NCI-H446 (cell line): ENCODE data around the gene RASAL3.
"Not testable (repeated sequence)": the region's sequence is repeated elsewhere in the genome, so short reads cannot be mapped to it uniquely, and the experiment has no call there.

Experiments
- DNase-seq, 2 experiments: peaks; one replicate each; lab custom pipeline; 2025; lab: John Stamatoyannopoulos, UW

The RASAL3 gene

DNA sequence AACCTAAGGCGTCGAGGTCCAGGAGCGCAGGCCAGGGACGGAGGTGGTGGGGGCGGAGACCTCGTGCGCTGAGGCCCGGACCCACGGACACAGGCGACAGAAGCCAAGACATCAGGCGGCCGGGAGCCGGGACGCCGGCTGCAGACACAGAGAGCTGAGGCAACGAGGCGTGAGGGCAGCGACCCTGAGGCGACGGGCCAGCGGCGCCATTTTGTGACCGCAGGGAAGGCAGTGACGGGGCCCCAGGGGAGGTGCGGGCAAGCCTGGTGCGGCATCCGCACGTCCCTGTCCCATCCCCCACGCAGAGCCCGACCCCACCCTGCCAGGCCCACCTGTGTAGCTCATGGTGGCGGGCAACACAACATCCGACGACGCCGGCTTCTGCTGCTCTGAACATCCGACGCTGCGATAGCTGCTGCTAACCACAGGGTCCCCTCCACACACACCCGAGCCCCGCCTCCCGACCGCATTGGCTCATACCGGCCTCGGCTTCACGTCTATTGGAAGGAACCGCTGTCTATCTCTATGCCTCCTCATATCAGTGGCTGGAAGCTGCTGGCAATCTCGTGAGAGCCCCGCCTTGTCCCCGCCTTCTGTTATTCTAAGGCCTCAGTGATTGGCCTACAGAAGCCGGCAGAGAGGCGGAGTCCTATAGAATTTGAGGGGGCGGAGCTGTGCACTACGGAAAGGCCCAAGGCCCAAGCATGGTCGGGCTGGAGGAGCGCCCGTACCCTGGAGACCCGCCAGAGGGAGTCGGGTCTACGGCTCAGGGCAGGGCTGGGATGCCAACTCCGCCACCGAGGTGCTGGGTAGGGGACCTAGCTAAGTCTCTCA lies 45.5 kb downstream of the RASAL3 start, which contains the start of gene AKAP8L:
AKAP8L (minus strand) TSS at position 410 of the 834 bp plus-strand sequence; CDS start at position 345, 65 bp downstream.
- DNase-seq, result peak; percentile 99 to 100

GRCh38 chr19:15418231-15418578 lies 46.1 kb downstream of the RASAL3 start:
- DNase-seq, result peak; percentile 69 to 77

GRCh38 chr19:15417699-15418098 lies 46.6 kb downstream of the RASAL3 start:
- peak; percentile 40 to 55 for DNase-seq

DNA sequence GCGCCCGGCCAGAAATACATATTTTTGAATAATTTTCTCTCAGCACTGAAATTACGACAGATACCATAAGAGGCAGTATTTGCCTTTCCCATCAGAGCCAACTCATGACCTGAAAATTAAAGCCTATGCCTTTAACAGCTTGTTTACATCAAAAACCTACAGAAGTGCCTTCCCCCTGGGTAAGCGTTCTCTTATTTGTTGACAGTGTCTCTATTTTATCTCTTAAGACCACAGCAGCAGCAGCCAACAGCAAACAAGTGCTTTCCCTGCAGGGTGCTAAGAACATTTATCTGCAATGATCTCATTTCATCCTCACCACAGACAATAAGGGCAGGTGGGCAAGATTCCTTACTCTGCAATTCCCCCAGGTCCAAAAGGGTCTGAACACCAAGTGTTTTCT lies 51.5 kb downstream of the RASAL3 start:
- no peak for DNase-seq

- not testable (repeated sequence) for DNase-seq
These were observed 53.0 kb downstream of the RASAL3 start for GRCh38 chr19:15411351-15411750.

DNA sequence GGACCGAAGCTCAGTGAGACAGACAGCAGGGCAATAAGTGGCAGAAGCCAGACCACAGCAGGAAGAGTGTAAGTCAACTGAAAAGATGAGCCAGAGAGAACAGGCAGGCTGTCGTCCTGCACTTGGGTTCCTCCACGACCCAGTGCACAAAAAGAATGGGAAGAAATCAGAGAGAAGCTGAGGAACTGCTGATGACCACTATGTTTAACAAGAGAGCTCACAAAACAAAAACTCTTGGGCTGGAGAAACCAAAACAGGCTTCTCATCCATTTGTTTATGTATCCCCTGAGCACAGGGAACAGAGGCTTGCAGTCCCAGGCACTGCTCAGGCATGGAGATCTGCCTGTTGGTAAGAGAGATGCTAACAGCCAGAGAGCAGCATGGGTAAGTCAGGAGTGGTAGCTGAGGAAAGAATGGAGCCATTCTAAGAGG lies 59.5 kb downstream of the RASAL3 start:
- DNase-seq, result peak in 1 of 2 experiments; percentile 19

GRCh38 chr19:15404097-15404779 lies 60.1 kb downstream of the RASAL3 start:
- no peak for DNase-seq

DNA sequence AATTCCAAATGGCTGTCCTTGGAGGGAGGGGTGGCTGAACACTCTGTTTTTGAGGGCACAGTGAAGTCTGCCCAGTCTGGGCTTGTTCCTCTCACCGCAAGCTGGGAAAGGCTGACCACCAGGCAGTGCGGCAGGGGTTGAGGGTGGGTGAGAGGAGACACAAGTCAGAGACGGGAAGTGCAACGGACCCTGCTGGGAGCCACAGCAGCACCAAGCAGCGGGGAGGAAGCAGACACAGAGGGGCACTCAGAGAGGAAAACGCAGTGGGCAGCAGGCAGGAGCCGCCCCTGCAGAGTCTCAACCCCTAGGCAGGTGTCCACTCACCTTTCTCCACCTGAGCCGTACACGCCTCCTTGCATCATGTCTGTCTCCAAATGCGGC lies 61.2 kb downstream of the RASAL3 start:
- no peak for DNase-seq

- DNase-seq, result no peak
These were observed 61.8 kb downstream of the RASAL3 start for GRCh38 chr19:15402411-15403150.
